Activated T-helper 1 cell treated with Interleukin-2 at 50 U/mL for 16 hours (primary cell): ENCODE results near the gene DDX1.
A peak's percentile ranks its signal among the peaks of the same experiment; 100 is the strongest.

Experiments
- DNase-seq: peaks from one replicate; pipeline ENCODE4 v3.0.0-alpha.2; 2020; ENCODE audit warnings: low read depth

DDX1 gene

DNA sequence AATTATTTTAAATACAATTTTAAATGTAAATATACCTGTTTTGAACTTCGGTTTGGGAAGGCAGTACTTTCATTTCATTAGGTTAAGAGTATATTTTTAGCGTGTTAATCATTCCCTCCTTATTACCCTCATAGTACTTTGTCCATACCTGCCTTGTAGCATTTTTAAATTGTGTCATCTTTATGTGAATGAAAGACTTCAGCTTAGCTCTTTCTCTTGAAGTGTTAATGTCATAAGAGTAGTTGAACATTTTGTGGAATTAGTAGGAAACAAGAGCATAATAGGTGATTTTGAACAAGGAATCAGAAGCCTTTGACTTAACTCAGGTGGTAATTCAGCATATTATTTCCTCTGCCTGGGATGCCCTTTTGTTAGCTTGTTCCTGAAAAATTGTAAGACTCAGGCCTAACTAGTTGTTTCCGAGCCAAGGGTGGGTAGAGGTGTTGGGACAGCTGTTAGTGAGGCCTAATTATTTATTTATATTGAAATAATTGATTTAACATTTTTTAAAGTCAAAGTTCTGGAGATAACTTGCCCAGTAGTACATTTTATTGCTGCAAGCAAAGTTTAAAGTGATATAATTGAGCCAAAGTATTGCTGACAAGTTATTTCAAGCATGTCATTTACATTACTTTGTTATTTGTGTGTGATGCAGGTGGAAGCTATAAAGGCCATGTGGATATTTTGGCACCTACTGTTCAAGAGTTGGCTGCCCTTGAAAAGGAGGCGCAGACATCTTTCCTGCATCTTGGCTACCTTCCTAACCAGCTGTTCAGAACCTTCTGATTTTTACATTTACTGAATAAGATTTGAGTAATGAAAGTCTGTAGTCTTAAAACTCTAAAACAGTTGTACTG is 38.7 kb downstream of the DDX1 start:
- no peak for DNase-seq

- no peak for DNase-seq
These were observed 39.5 kb downstream of the DDX1 start for GRCh38 chr2:15630978-15631719.

DNA sequence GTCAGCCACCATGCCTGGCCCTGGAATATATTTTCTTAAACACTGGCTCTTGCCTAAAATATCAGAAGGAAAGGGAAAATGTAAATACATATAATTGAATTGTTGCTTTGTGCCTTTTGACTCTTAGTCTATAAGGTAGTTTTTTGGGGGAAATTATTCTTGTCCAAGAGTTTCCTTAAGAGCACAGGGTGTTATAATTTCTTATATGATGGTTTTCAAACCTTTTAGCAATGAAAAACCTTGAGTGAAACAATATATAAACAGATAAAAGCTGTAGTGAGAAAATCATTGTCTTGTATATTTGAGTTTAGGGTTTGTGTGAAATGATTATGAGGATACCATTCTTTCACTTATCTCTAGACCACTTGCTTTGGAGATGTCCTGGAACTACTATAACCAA is 40.2 kb downstream of the DDX1 start:
- no peak for DNase-seq

DNA sequence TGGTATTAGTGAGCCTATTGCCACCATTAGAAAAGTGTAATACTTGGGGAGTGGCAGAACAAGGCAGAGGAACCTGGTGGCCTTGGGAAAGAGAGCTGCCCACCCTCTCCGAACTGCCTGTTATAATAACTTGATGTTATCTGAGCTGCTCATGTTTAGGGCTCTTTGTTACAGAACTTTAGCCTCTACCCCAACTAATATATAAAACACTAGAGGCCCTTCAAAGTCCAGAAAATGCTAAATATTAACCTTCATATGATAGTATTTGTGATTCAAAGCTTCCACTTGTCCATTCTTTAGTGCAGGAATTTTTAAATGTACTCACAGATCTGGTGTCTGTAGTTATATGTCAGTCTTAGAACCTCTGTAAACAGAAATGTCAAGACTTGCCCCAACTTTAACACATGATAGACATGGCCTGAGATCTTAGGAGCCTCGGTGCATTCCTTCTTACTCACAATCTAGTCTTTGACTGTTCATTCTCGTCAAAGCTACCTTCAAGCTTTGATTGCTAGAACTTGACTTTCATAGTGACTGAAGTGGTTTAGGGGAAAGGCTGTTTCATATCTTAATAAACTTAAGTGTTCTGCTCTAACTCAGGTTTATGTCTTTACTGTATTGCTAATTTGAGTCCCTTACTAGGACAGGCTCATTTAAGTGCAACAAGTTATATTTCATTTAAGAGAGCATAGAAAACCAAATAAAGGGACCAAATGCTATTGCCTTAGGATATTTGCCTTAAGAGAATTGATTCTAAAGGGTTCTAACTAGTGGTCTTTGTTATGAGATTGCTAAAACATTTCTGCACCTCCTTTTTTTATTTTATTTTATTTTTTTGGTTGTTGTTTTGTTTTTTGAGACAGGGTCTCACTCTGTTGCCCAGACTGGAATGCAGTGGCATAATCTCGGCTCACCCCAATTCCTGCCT is 41.6 kb downstream of the DDX1 start:
- no peak for DNase-seq

DNA sequence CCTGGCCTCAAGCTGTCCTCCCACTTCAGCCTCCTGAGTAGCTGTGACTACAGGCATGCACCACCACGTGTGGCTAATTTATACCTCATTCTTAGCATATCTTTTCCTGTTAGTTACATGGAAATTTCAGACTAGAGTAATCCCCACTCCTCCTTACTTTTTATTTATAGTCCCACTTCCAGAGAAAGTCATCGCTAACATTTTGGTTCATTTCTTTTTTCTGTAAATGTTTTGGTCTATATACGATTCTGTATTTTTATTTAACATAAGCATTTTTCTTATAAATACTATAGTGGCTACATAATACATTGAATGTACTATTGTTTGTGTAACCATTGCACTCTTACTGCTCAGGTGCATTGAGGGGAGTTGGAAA is 42.3 kb downstream of the DDX1 start:
- DNase-seq: no peak

- no peak for DNase-seq
These were observed 43.3 kb downstream of the DDX1 start for GRCh38 chr2:15634846-15635490.

- peak; percentile 10 for DNase-seq
These were observed 45.5 kb downstream of the DDX1 start for GRCh38 chr2:15636972-15637785.

DNA sequence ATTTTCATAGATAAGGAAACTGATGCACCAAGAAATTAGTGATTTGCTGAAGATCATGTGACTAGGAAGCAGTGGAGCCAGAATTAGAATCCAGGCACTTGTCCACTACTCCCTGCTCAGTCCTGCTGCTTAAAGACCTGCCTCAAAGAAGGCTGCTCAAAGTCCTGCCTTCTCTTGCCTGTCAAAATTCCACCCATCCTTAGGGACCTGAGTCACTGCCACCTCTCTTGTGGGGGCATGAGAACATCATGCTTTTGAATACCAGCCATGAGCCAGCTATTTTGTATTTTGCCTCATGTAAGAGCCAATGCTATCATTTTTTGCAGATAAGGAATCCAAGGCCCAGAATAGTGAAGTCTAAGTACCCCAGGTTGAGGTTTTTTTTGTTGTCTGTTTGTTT is 47.1 kb downstream of the DDX1 start:
- no peak for DNase-seq

- DNase-seq: no peak
These were observed 47.9 kb downstream of the DDX1 start for GRCh38 chr2:15639323-15640251.

DNA sequence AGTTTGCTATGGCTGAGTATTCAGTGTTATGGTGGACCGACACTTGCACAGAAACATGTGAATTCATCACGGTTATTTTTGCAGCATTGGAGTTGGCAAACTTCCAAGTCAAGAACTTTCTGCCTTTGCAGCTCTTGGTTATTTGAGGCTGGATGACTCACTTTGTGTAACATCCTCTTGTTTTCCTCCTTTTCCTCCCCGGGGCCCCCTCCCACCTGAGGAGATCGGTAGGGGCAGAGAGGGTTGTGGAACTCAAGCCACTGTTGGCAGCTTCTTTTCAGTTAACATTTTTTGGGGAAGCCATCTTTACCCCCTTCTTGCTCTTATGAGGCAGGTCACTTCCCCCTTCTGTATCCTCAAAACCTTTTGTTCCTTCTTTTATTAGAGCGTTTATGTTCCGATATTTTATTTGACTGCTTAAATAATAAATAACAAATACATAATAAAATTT is 48.6 kb downstream of the DDX1 start:
- DNase-seq: no peak

- no peak for DNase-seq
These were observed 49.1 kb downstream of the DDX1 start for GRCh38 chr2:15640784-15641183.

GRCh38 chr2:15641530-15641982 is 49.9 kb downstream of the DDX1 start:
- no peak for DNase-seq

GRCh38 chr2:15642011-15642814 is 50.5 kb downstream of the DDX1 start:
- DNase-seq: no peak

- no peak for DNase-seq
These were observed 51.3 kb downstream of the DDX1 start for GRCh38 chr2:15642815-15643500.

DNA sequence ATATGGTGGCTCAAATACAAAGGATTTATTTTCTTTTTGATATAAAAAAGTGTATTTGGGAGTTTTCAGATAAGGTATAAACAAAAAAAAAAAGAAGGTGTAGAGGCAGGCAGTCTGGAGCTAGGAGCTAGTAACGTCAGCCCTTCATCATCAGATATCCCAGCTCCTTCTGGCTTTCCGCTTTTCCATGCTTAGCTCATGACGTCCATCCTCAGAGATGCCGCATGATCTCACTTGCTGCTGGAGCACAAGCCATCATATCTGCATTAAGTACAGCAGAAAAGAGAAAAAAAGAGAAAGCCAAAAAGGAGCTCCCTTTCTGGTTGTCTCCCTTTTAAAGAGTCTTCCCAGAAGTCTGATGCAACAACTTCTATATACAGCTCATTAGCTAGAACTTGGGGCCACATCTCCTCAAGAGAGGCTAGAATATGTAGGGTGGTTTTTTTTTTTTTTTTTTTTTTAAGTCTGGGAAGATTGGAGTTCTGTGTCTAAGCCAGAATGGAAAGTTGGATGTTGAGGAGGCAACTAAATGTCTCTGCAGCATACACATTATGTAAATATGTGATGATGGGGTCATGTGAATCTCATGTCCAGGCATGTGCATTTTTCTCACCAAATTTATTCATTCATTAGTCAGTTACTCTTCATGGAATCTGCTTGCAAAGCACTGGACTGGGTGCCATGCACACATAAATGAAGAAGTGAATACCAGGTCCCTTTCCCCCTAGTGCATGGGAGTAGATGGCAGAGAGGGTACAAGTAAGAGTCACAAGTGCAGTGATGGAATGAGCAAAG is 52.3 kb downstream of the DDX1 start:
- DNase-seq: no peak

- no peak for DNase-seq
These were observed 53.6 kb downstream of the DDX1 start for GRCh38 chr2:15645300-15645699.

DNA sequence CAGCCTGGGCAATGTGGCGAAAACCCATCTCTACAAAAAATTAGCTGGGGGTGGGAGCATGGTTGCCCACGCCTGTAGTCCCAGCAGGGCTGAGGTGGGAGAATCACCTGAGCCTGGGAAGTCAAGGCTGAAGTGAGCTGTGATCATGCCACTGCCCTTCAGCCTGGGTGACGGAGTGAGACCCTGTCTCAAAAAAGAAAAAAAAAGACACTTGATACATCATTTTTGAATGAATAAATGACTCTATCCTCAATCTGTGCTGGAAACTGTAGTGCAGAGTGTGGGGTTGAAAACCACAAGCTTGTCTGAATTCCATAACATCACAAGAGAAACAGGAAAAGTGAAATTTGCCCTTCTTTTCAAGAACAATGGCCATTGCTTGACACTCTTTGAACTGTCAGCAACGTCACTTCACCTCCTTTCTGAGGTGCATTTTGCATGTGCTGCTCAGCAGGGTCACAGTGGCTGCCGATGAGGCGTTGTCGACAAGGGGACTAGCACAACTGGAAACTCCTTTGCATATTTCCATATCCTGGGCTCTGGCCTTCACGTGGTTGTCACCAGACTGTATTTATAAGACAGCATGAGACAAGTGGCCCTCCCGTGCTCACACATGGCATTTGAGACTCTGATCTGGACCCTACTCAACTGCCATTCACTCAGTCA is 54.2 kb downstream of the DDX1 start:
- DNase-seq: no peak
